Inflammatory macrophage treated with lipopolysaccharide for 4 hours (primary cell): Measurements from ENCODE around the gene RIN3.
A peak's percentile ranks its signal among the peaks of the same experiment; 100 is the strongest.
"Not testable (repeated sequence)": the region's sequence is repeated elsewhere in the genome, so short reads cannot be mapped to it uniquely, and the experiment has no call there.

Experiments used
- DNase-seq: peaks from one replicate; pipeline ENCODE4 v3.0.0-alpha.2; 2020

The RIN3 gene

DNA sequence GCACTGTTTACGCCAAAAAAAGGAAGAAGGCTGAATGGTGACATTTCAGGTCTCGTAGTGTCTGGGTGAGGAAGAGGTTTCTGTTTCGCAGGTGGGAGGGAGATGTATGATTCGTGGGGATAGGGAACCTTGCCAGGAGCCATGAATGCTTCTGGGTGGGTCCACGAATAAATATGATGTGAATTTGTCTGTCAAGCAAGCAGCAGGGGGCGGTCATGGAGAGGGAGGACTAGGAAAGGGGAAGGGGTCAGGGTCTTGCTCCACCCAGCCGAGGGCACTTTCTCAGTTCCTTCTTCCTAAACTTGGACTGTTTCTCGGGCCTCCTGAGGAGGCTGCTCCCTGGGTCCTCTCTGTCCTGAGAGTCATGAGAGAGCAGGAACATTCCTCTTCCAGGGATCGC lies 162.4 kb downstream of the RIN3 start:
- DNase-seq: peak; percentile 80

DNA sequence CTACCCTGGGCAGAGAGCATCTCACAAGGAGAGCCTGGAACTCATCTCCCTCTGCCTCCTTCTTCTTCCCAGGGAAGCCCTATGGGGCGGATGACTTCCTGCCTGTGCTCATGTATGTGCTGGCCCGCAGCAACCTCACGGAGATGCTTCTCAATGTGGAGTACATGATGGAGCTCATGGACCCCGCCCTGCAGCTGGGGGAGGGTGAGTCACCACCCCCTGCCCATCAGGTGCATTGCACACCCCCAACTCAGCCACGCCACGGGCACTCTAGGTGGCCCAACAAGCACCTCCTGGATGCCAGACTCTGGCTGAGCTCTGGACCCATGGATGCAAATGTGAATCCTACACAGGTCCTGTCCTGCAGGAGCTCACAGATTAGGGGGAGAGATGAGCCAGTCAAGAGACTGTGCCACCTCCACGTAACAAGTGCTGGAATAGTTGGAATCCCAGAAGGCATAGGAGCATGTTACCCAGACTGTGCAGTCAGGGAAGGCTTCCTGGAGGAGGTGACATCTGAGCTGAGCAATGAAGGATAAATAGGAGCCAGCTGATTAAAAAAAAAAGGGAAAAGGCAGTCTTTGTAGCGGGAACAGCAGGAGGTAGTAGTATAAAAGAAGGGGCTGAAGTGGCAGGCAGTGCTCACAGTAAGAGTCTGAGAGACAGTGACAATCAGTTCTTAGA lies 163.0 kb downstream of the RIN3 start:
- no peak for DNase-seq

DNA sequence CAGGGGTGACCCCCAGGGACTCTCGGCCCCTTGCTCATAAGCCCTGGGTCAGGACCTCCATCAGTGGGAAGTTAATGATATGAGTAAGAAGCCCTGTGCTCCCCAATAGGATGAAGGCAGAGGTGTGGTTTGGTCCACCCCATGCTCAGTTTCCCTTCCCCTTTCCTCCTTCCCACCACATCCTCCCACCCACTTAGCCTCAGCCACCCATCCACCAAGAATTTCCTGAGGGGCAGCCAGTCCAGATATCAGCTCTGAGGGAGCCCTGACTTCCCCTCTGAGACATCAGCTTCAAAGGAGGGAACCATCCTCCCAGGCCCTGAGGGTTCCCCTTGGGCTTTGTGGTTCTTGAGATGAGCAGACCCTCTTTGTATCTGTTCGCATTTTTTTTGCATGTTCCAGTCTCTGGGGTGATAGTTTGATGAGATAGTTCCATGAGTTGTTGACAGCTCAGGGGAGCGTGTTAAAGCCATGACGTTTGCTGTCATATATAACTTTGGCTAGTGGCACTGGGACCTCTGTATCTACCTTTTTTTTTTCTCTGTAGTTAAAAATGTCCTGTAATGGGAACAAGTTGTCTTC lies 163.6 kb downstream of the RIN3 start:
- peak; percentile 91 for DNase-seq

DNA sequence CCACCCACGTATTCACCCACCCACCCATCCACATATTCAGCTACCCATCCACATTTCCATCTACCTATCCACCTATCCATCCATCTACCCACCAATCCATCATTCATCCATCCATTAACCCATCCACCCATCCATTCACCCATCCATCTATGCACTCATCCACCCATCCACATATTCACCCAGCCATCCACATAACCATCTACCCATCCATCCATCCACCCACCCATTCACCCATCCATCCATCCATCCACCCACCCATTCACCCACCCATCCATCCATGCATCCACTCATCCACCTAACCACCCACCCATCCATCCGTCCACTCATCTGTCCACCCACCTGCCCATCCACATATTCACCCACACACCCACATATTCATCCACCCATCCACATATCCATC lies 164.4 kb downstream of the RIN3 start:
- DNase-seq: no peak

DNA sequence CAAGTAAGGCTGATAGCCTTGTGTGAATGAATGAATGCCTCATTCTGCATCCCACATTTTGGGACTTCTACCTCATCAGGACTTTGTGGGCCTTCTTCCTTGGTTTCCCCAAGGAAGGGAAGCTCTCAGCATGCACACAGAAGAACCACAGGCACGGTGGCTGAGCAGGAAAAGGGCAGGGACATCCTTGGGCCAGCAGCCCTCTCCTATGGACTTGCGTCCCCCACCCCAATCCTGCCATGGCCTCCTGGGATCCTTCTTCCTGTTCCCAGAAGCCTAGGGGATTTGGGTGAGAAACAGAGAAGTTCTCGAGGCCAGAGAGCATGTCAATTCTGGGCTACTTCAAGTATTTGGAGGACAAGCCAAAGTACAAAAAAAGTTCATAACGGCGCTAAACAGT lies 165.2 kb downstream of the RIN3 start:
- no peak for DNase-seq

DNA sequence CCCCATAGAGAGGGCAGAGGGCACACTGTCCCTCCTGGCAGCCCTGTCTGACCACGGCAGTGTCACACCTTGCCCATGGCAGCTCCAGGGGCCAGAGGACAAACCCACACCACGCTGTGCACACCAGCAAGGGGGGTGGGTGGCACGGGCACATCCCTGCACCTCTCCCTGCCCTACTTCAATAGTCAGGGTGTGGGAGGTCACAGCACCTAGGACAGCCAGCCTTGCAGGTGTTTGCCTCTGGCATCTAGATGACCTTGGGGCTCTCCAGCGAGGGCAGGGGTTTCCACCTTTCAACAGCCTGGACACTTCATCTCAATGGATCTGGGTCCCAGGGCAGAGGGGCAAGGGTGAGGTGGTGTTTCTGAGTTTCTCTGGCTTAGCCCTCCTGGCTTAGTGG lies 165.7 kb downstream of the RIN3 start:
- DNase-seq: no peak

DNA sequence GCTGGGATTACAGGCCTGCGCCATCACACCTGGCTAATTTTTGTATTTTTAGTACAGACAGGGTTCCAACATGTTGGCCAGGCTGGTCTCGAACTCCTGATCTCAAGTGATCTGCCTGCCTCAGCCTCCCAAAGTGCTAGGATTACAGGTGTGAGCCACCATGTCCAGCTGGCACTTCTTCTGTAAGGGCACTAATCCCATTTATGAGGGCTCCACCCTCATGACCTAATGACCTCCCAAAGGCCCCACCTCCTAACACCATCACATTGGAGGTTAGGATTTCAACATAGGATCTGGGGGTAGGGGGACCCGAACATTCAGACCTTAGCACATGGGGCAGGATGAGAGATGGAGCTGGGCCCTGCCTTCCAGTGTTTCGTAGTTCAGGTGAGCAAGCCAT lies 166.7 kb downstream of the RIN3 start:
- not testable (repeated sequence) for DNase-seq

DNA sequence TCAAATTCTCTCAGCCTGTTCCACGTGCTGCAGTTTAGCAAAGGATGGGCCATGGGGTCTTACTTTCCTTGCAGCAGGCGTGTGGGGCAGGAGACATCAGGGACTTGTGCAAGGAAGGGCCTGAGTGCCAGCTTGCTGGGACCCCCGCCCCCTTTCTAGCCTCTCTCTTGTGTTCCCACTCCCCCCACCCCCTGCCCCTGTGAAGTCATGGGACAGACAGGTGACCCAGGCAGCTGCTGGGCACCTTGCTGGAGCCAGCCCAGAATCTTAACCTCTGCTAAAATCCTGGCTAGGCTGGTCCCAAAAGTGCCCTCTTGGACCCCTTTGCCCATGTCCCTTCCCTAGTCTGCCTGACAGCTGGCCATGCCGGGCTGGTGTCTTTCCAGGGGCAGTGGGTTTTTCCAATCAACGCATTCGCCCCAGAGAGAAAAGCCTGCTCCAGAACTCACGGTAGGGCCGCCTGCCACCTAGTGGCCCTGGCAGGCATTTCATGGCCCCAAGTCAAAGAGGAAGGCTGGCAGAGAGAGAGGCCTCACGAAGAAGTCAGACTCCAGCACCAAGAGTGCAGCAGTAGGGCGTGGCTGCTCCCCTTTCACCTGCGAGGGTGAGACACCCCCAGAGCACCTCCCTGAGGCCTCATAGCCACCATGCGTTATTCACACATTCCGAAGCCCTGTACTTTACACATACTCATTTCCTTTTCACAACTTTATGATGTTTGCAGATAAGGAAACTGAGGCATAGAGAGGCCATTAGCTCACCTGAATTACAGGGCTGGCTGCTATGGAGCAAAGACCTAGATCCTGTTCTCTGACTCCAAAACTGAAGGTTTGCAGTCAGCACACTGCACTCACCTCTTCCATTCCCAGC lies 167.4 kb downstream of the RIN3 start:
- DNase-seq: peak; percentile 75

DNA sequence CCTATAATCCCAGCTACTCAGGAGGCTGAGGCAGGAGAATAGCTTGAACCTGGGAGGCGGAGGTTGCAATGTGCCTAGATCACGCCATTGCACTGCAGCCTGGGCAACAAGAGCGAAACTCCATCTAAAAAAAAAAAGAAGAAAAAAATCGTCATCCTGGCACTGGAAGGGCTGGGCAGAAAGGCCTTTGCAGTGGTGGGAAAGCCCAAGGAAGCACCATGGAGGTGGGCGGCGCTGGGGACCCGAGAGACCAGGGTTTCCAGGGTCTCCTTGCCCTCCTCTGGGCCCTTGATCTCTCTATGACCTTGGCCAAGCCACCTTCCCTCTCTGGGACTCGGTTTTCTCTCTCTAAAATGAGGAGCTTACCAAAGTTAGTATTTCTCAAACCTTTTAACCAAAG lies 169.5 kb downstream of the RIN3 start:
- no peak for DNase-seq

DNA sequence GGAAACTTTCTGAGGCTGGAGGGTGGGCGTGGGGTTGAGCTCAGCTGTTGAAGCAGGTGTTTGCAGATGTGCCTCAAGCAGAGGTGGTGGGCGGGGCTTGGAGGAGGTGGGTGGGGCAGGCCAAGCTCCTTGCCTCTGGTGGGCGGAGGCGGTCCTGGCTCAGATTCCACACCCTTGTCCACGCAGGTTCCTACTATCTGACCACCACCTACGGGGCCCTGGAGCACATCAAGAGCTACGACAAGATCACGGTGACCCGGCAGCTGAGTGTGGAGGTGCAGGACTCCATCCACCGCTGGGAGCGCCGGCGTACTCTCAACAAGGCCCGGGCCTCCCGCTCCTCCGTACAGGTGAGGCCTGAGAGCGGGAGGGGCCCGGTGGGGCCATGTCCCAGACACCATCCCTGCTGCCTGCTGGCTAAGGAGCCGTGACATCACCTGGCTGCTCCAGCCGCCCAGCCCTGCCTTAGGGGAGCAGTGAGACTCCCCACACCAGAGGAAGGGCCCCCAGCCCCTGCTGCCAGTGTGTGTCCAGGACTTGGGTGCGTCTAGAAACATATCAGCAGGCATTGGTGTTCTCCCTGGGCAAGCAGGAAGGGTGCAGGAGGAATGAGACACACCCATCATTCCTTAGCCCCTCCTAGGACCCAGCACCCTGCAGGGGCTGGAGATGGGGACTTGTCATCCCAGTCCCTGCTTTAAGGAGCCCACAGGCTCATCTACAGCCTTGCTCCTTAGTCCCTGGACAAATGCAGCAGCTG lies 171.4 kb downstream of the RIN3 start:
- DNase-seq: no peak

DNA sequence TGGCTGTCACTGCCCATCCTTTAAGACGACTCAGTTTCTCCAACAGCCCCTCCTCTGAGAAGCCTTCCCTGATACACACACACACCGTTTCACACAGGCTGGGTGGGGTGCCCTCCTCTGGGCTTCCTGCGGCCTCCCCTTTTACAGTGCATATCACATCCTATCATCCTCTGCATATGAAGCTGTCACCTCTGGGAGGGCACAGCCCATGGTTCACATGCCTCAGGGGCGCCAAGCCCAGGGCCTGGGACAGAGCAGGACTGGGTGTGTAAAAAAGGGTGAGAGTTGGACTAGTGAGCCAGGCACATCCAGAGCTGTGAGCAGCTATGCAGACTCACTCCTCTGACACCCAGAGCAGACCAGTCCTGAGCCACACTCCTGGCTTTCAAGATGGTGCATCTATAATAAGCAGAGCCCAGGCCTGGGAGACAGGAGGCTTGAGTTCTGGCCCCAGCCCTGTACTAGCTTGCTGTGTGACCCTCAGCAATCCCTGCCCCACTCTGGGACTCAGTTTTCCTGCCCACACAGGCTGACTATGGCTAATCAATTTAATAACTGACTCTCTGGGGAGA lies 172.3 kb downstream of the RIN3 start:
- DNase-seq: no peak

DNA sequence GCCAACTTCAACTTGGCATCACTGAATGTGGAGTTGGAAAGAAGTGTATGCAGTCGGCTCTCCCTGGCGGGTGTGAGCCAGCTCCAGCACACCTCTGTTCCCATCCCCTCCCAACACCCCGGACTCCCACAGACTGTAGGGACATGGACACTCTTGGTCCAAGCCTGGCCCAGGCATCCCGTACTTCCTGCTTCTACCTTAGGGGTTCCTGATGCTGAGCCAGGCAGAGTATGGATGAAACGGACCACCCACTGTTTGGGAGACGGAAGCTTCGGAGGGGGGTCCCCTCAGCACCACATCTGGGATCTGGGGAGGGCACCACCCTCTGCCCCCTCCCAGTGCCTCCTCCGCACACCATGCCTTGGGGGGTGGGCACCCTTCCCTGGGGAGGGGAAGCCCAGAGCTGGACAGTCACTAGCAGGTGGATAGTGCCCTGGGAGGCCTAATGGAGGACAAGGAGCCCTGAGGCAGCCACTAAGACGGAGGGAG lies 172.9 kb downstream of the RIN3 start:
- DNase-seq: no peak

DNA sequence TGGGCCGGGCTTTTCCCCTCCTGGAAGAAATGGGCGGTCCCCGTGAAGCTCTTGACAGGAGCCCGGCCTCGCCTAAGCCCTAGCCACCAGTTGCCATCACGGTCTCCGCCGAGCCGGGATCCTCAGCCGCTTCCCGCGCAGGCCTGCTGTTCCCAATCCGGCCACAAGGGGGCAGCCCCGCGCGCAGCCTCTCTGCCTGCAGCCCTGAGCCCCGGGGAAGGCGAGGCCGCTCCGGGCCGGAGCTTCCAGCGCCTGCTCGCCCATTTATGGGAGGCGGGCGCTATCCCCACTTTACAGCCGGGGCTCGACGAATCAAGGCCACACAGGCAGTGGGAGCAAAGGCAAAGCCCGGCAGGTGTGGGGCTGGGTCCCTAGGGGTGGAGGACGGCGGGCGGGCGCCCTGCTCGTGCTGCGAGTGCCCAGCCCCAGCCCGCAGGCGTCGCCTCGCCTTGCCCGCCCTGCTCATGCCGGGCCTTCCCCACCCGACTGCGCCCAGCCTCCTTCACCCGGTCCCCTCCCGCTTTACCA lies 173.4 kb downstream of the RIN3 start:
- peak; percentile 27 for DNase-seq

DNA sequence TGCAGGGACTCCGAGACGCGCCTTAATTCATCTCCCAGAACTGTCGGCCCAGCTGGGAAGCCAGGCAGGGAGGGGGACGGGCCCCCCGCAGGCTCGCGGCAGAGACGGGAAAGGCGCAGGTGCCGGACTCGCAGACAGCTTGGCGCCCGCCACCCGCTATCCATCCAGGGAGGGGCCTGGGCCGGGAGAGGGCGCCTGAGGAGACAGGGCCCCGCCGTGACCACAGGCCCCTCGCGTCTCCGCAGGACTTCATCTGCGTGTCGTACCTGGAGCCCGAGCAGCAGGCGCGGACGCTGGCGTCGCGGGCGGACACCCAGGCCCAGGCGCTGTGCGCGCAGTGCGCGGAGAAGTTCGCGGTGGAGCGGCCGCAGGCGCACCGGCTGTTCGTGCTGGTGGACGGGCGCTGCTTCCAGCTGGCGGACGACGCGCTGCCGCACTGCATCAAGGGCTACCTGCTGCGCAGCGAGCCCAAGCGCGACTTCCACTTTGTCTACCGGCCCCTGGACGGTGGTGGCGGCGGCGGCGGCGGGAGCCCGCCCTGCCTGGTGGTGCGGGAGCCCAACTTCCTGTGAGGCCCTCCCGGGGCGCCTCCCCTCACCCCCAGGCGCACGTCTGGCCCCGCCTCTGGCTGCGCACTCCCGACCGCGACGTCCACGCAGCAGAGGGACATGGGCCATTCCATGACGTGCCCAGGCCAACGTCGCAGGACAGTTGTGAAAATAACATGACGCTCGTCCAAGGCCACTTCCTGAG lies 174.3 kb downstream of the RIN3 start:
- no peak for DNase-seq

DNA sequence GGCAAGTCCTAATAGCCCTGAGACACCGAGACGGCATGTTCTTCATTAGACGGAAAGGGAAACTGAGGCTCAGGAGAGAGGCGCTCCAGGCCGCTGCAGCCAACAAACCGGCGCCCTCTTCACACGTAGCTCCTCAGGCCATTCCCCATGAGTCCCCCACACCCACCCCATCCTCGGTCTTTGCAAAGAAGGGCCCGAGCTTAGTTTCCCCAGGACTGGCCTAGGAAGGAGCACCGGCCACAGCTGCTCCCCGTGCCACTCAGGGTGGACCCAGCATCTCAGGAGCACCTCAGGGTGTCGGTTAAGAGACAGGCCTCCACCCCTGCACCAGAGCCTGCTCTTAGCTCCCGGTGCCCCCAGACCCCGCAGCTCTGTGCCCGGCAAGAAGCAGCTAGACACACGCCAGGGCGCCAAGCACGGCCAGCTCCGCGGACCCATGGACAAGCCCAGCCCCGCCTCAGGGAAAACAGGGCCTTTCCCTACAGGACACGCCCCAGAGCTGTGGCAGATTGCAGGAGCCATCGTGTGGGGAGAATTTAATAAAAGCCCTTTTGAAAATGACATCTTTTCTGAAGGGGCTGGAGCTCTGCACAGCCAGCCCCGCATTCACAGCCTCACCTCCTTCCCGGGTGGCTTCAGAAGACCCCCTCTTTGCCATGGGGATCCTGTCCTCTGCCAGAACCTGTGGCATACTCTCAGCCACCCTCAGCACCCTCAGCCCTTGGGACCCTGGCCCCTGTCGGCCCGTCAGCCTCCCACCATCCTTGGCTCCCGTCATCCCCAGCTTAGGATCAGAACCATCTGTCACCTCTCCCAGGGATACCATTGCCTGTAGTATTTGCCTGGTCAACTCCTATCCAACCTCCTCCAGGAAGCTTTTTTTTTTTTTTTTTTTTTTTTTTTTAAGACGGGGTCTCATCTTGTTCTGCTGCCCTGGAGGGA lies 175.1 kb downstream of the RIN3 start:
- DNase-seq: no peak

DNA sequence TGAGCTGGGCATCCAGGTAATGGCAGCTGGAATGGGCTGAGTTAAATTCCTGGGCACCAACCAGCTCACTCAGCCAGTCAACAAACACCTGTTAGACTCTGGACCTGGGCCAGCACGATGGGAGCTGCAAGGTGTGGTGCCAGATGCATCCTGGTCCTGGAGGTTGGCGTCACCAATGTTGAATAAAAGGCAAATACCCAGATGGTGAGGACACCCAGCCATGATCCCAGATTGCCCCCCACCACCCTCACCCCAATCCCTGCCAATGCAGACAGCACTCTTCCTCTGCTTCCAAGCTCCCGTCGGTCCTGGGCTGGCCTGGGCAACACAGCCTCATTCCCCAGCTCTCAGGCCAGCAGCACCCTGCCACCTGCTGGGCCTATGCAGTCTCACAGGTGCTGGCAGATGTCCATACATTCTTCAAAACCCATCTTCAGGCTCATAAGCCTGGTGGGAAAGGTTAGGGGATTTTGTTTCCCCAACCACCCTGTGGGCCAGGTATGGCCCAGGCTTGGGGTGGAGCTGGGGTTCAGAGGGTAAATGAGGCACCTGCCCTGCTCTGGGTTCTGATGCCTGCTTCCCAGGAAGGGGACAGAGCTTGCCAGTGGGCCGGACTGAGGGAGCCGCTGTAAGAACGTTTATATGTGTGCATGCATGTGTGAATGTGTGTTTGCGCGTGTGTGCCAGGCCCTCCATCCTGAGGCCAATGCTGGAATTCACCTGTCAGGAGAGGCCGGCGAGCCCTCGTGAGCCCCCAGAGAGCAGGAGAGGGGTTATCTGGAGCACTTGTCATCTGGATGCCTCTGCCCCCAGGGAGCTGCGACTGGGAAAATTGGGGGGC lies 176.8 kb downstream of the RIN3 start:
- no peak for DNase-seq

DNA sequence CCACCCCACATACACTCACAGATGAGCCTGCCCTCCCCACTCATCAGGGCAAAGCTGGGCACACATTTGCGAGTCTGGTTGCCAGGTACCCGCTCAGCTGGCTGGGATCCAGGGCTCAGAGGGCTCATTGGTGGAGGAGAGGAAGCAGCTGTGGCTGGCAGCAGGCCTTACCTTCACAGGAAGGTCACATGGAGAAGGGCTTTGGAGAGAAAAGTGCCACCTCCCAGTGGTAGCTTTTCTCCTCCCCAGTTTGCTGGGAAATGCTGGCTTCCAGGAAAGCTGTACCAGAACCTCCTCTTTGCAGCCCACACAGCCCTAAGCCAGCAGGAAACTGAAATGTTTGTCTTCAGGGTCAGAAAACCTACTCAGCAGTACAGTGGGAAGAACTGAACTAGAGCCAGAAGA lies 179.2 kb downstream of the RIN3 start:
- peak; percentile 21 for DNase-seq

DNA sequence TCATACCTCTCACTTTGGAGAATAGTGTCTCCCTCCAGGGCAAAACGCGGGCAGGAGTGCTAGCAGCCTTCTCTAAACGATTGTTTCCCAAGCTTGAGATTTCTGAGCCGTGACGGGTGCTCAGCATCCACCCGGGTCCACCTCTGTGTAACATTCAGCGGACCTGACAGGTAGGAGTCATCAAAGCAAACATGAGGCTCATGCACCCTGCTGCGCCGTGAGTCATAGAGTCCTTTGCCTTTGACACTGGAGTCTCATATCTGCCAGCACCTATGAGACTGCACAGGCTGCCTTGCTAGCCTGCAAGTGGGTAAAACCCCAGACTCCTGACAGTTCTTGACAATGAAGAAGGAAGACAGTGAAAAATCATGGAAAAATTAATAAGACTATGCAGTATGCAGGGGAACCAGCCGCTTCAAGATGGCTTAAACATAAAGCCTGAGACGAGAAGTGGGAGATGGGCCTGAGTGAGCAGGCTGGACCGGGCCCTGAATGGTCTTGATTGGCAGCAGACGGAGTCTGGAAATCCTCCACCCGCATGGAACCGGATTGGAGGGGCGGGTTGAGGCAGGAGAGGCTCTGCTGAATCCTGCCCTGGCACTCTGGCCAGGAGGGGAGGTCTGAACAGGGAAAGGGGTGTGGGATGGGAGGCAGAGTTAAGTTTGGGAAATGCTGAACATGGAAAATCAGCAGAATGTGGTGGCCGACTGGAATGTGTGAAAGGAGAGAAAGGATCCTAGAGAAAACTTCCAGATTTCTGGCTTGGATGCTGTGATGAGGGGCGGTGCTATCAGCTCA lies 180.6 kb downstream of the RIN3 start:
- DNase-seq: no peak

DNA sequence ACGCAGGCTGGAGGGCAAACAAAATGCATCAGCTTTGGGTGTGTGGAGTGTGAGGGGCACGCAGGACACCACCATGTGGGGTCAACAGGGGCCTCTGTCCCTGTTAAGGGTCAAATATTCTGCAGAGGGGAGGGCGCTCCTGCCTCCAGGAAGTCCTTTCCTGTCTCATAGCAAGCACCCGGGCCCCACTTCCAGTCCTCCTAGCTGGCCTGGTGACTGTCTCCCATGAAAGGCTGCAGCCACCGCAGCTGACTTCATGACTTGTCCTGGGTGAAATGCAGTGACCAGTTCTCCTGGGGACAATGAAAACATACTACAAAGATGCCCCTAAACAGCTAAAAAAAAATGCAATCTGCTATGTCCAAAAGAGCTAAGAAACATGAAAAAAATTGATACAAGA lies 181.2 kb downstream of the RIN3 start:
- DNase-seq: no peak
